ENCODE data around the gene CLCA4. TPM values are rescaled to one million over a fixed set of nuclear protein-coding genes. Genes with fewer than 3 reads are reported as not detected.
A peak's percentile ranks its signal among the peaks of the same experiment; 100 is the strongest.

CLCA4 gene
- total RNA-seq, 3 donors from 2014 or later = 1,343 to 2,522 (median 1,448) TPM

- intact Hi-C loops (cut with DNase I, micrococcal nuclease) = no loop called here
- DNase-seq = no peak
- Histone ChIP-seq H3K36me3 (ENCODE audit: low read depth) (no peaks in the 10 kb centered on the region), H3K4me3 (no peak overlapping the region), H3K9me3 (no peaks in the 10 kb centered on the region), H3K4me1 (ENCODE audit: low read depth) (no peaks in the 10 kb centered on the region)
- peak; percentile 86 for ATAC-seq
- TF ChIP-seq CTCF (IDR thresholded peaks at IDR 0.05) = no peak
These were observed 25.9 kb upstream of the CLCA4 start for GRCh38 chr1:86520789-86521521.

- ATAC-seq (no peak), DNase-seq (no peak)
- no peaks in the 10 kb centered on the region for H3K36me3 ChIP-seq (ENCODE audit: low read depth)
- intact Hi-C loops (cut with DNase I, micrococcal nuclease) = no loop called here
- no peaks in the 10 kb centered on the region for H3K4me1 ChIP-seq (ENCODE audit: low read depth)
- H3K9me3 ChIP-seq = no peaks in the 10 kb centered on the region
- no peak for TF ChIP-seq CTCF (IDR thresholded peaks at IDR 0.05)
- no peak overlapping the region for H3K4me3 ChIP-seq
These were observed 25.4 kb upstream of the CLCA4 start for GRCh38 chr1:86521522-86521891.

GRCh38 chr1:86522240-86522639 lies 24.6 kb upstream of the CLCA4 start:
- TF ChIP-seq CTCF (IDR thresholded peaks at IDR 0.05) = no peak

GRCh38 chr1:86523670-86524354 lies 23.1 kb upstream of the CLCA4 start:
- Histone ChIP-seq H3K4me1 (ENCODE audit: low read depth) (no peaks in the 10 kb centered on the region), H3K36me3 (ENCODE audit: low read depth) (no peaks in the 10 kb centered on the region), H3K4me3 (no peak overlapping the region), H3K9me3 (no peaks in the 10 kb centered on the region)
- no peak for DNase-seq
- TF ChIP-seq CTCF (IDR thresholded peaks at IDR 0.05) = no peak
- no peak for ATAC-seq
- intact Hi-C loops (cut with DNase I, micrococcal nuclease) = no loop called here

More at GRCh38 chr1:86522240-86522639, 24.6 kb upstream of the CLCA4 start:
- no peak for DNase-seq
- Histone ChIP-seq H3K36me3 (ENCODE audit: low read depth) (no peaks in the 10 kb centered on the region), H3K4me3 (no peak overlapping the region), H3K4me1 (ENCODE audit: low read depth) (no peaks in the 10 kb centered on the region), H3K9me3 (no peaks in the 10 kb centered on the region)
- no peak for ATAC-seq
- intact Hi-C loops (cut with DNase I, micrococcal nuclease) = no loop called here

GRCh38 chr1:86527306-86527705 lies 19.6 kb upstream of the CLCA4 start:
- ATAC-seq = peak; percentile 95
- intact Hi-C loops (cut with DNase I, micrococcal nuclease) = no loop called here
- Histone ChIP-seq H3K4me1 (ENCODE audit: low read depth) (no peaks in the 10 kb centered on the region), H3K36me3 (ENCODE audit: low read depth) (no peaks in the 10 kb centered on the region), H3K4me3 (no peak overlapping the region), H3K9me3 (no peaks in the 10 kb centered on the region)
- no peak for TF ChIP-seq CTCF (IDR thresholded peaks at IDR 0.05)
- DNase-seq = no peak
